Measurements from ENCODE around the gene BRF1. TPM values are rescaled to one million over a fixed set of nuclear protein-coding genes. Genes with fewer than 3 reads are reported as not detected.
A peak's percentile ranks its signal among the peaks of the same experiment; 100 is the strongest.
"Not testable (repeated sequence)": the region's sequence is repeated elsewhere in the genome, so short reads cannot be mapped to it uniquely, and the experiment has no call there.

The BRF1 gene, protein sequence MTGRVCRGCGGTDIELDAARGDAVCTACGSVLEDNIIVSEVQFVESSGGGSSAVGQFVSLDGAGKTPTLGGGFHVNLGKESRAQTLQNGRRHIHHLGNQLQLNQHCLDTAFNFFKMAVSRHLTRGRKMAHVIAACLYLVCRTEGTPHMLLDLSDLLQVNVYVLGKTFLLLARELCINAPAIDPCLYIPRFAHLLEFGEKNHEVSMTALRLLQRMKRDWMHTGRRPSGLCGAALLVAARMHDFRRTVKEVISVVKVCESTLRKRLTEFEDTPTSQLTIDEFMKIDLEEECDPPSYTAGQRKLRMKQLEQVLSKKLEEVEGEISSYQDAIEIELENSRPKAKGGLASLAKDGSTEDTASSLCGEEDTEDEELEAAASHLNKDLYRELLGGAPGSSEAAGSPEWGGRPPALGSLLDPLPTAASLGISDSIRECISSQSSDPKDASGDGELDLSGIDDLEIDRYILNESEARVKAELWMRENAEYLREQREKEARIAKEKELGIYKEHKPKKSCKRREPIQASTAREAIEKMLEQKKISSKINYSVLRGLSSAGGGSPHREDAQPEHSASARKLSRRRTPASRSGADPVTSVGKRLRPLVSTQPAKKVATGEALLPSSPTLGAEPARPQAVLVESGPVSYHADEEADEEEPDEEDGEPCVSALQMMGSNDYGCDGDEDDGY
- total RNA-seq, result 61.1 TPM

DNA sequence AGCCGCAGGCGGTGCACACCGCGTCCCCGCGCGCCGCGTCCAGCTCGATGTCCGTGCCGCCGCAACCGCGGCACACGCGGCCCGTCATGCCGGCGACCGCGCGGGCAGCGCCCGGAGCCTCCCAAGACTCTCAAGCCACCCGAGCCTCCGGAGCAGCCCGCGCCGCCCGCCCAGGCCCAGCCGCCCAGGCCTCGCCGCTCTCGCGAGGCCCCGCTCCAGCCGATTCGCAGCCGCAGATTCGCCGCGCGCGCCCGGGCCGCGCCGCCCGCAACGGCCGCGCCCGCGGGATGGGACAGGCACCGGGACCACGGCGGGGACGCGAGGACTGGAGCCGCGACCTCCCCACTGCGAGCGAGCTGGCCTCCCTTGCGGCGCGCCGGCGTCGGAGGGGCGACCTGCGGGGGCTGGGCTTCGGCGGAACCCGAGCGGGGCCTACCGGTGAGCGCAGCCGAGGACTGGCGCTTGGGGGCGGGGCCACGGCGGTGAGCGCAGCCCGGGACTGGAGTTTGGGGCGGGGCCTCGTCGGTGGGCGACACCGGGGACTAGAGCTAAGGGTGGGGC, at the start of gene BRF1:
TSS of gene BRF1 (minus strand) at position 460 of the 561 bp plus-strand sequence. CDS start at position 88, 372 bp downstream.
- peak; percentile 93 for DNase-seq

DNA sequence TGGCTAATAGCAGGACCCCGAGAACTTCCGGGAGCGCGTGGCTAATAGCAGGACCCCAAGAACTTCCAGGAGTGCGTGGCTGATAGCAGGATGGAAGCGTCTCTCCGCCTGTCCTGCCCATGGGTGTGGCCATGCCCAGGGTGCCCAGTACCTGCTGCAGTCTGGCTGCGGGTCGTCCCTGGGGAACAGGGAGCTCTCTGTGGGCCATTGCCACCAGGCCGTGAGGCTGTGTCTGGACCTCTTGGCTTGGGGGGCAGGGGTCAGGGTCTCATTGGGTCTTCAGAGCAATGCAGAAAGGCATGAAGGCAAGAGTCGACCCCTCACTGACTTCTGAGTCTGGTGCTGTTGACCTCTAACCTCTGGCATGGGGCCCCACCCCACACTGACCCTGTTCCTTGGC, 49.2 kb upstream of the BRF1 start:
- no peak for DNase-seq

GRCh38 chr14:105348945-105349699, 48.3 kb upstream of the BRF1 start:
- DNase-seq, result no peak

GRCh38 chr14:105348169-105348944, 47.6 kb upstream of the BRF1 start:
- DNase-seq, result no peak

DNA sequence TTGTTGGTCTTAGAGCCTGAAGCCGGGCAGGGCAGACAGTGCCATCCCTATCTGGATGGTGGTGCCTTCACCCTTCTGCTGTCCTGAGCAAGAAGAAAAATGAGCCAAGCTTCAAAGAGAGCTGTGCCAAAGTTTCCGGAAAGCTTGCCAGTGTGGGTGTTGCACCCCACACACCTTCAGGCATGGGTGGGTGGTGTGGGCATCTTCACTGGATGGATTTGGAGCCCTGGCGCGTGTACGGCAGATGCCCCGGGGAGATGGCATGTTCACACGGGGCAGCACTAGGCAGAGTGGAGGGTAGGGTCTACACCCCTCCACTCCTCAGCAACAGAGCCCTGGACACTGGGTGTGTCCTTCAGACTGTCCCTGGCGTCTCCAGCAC, 46.8 kb upstream of the BRF1 start:
- no peak for DNase-seq

- no peak for DNase-seq
Observed at GRCh38 chr14:105346876-105347586, 46.2 kb upstream of the BRF1 start.

DNA sequence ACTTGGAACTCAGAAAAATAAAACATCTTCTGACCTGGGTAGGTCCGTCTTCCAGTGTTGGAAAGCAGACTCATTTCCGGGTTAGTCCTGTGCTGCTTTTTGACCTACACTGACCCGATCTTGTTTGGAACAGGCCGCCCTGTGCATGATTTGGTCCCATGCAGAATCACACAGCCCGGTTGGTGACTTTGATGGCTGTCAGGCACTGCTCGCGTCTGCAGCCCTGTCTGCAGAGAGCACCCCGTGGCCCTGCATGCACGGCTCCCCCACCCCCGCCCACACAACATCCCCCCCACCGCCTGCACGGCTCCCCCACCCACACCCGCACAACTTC, 45.4 kb upstream of the BRF1 start:
- no peak for DNase-seq

DNA sequence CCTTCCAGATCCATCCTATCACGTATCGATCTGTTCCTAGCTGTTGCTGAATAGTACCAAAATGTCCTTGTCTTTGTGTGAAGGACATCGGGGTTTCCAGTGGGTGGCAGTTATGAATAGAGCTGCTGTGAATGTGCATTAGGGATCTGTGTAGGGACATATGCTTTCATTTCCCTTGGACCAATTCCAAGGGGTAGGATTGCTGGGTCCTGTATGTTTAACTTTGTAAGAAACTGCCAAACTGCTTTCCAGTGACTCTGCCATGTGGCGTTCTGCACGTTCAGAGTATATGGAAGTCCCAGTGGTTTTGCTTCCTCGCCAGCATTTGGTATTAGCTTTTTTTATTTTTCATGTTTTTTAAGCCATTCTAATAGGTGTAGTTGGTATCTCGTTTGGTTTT, 42.4 kb upstream of the BRF1 start:
- no peak for DNase-seq

DNA sequence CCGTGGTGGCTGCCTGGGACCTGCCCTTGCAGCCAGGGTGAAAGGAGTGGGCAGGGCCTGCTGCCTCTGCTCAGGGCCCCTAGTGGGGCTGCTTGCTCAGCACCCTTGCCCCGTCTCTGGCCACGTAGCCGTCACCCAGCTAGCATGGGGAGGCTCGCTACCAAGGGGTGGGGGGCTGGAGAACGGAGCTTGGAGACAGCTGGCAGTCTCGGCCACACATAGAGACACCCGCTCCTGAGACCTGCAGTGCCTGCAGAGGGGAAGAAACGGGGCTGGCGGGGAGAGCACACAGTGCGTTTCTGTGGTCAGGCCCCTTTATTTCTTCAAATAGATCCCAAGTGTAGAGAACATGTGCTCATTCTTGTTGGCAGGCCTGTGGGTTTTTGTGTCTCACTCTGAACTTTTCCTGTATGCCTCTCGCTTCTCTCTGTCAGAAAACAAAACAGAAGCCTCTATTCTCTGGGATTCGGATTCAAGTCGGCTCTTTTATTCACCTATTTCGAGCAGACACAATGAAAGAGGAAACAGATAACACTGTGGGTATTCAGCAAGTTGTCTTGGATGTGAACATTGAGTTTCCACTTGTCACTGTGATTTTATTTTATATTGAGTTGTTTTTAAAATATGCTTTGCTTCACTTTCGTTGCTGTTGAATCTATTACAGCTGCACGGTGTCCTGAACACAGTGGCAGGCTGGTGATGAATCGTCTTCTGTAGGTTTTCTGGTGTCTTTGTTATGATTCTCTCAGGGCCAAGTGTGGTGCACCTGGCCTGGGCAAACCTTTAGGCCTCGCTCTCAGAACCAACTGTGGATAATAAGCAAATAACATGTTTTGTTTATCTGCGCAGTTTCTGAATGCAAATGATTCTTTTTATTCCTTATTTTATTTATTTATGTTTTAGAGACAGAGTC, 40.3 kb upstream of the BRF1 start:
- DNase-seq, result no peak

GRCh38 chr14:105337966-105338741, 37.4 kb upstream of the BRF1 start:
- DNase-seq, result peak; percentile 40

- DNase-seq, result no peak
Observed at GRCh38 chr14:105337433-105337832, 36.6 kb upstream of the BRF1 start.

- DNase-seq, result no peak
Observed at GRCh38 chr14:105336477-105337287, 35.9 kb upstream of the BRF1 start.

- no peak for DNase-seq
Observed at GRCh38 chr14:105335735-105336476, 35.1 kb upstream of the BRF1 start.

DNA sequence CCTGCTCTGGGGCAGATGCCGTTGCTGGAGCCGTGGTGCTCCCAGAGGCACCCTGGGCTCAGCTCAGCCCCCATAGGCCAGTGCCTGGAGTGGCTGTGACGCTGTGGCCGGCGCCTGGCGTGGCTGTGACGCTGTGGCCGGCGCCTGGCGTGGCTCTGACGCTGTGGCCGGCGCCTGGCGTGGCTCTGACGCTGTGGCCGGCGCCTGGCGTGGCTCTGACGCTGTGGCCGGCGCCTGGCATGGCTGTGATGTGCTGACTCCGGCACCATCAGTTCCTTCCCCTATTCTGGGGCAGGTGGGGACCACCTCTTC, 34.4 kb upstream of the BRF1 start:
- DNase-seq, result not testable (repeated sequence)

GRCh38 chr14:105334383-105335230, 33.8 kb upstream of the BRF1 start:
- DNase-seq, result no peak

DNA sequence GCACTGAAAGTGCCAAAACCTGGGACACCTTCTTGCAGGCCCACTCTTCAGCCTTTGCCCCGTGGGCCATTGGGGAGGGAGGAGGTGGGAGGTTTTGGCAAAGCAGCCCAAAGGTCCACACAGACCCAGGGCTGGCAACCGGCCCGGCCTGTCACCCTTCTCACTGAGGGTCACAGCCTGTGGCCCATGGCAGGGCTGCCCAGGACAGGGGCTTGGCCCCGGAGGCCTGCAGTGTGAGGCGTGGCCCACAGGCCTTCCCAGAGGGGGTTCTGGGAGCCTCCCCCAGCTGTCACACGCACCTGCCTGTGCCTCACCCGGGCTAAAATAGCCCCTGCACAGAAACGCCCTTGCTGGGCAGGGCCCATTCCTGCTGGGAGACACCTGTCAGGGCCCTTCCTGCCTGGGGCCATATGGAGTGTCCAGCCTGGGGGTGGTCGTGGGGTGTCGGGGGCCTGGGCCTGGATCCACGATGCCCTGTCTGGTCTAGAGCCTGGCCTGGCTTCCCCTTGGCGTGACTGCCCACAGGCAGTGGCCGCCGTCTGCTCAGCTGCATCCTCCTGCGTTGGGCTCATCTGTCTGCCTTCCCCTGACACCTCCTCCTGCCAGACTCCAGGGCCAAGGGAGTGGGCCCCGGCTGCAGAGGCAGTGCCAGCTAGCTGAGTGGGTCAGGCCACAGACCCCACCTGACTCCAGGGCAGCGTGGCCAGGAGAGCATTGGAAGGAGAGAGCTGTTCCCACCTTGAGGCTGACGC, 33.0 kb upstream of the BRF1 start:
- DNase-seq, result no peak

Data from occipital lobe (tissue), 2 donors.